ENCODE data around the gene CNOT6L. TPM values are rescaled to one million over a fixed set of nuclear protein-coding genes. Genes with fewer than 3 reads are reported as not detected.

CNOT6L gene
- total RNA-seq, 1 experiment from 2014 or later = 14.5 TPM

DNA sequence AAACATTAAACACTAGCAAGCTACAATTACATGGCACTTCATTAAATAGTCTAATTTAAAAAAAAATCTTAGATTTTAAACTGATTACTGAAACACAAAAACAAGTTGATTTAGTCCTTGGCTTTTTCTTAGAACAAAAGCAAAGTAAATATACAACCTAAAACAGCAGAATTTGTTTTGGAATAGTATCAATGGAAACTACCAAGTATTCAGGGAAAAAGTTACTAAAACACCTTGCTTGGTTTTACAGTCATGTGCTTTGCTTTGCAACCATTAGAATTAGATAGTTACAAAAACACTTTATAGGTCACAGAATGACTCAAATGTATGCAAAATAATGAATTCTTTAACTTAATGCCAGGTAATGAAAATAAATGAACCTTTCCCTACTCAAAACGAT, 105.3 kb downstream of the CNOT6L start:
- H3K4me3 Mint-ChIP-seq = no peak overlapping the region
- DNase-seq = no peak
- Histone ChIP-seq H2AFZ (ENCODE audit: low read length) (no peak overlapping the region), H3K27me3 (ENCODE audit: insufficient read depth, low read length) (no peaks in the 10 kb centered on the region), H3K18ac (ENCODE audit: insufficient read length, low read depth, low read length) (no peak overlapping the region), H3K27ac (ENCODE audit: insufficient read length, low read depth, low read length) (no peak overlapping the region), H2AK5ac (ENCODE audit: insufficient read length, low read length) (no peak overlapping the region), H3K4me2 (ENCODE audit: insufficient read depth, insufficient read length, low read length) (no peak overlapping the region), H2BK15ac (ENCODE audit: low read depth, low read length) (no peak overlapping the region), H2BK5ac (ENCODE audit: insufficient read length, low read length) (no peak overlapping the region), H3K9me3 (ENCODE audit: control insufficient read depth, low read depth, low read length) (no peaks in the 10 kb centered on the region), H3K23me2 (ENCODE audit: insufficient read length, low read depth, low read length, poor library complexity, severe bottlenecking) (no peaks in the 10 kb centered on the region), H3K14ac (ENCODE audit: insufficient read depth, low read length) (no peak overlapping the region), H4K8ac (replicated peaks; ENCODE audit: insufficient read length, low read depth, low read length) (no peak overlapping the region), H3K79me2 (ENCODE audit: insufficient read depth, low read length) (no peaks in the 10 kb centered on the region), H4K5ac (ENCODE audit: insufficient read length, low read depth, low read length) (no peak overlapping the region), H3K79me1 (ENCODE audit: insufficient read depth, low read depth, low read length, poor library complexity, severe bottlenecking) (no peaks in the 10 kb centered on the region), H3T11ph (ENCODE audit: low read length) (no peak overlapping the region), H2BK120ac (ENCODE audit: low read depth, low read length, poor library complexity, severe bottlenecking) (no peak overlapping the region), H2BK20ac (ENCODE audit: low read depth, low read length, poor library complexity, severe bottlenecking) (no peak overlapping the region), H2BK12ac (ENCODE audit: insufficient read length, low read depth, low read length) (no peak overlapping the region), H3K4ac (ENCODE audit: low read depth, low read length) (no peak overlapping the region), H3K9ac (ENCODE audit: extremely low read depth, insufficient read length, low read length) (no peak overlapping the region), H4K91ac (ENCODE audit: insufficient read length, low read depth, low read length) (no peak overlapping the region), H3K56ac (ENCODE audit: insufficient read length, low read depth, low read length) (no peak overlapping the region), H4K20me1 (ENCODE audit: control insufficient read depth, insufficient read depth, insufficient read length) (no peaks in the 10 kb centered on the region), H3K23ac (ENCODE audit: insufficient read length, low read depth, low read length) (no peak overlapping the region), H3K4me1 (ENCODE audit: insufficient read depth, low read length) (peaks cover 7% of the 10 kb centered on the region; the same call in 1 of the 2 replicates)
- H3K36me3 Mint-ChIP-seq (ENCODE audit: insufficient read depth in 1 of 3, low read depth in 3 of 3) = no peaks in the 10 kb centered on the region
- WGBS (ENCODE audit: extremely low coverage, insufficient read length, low lambda C conversion rate) = no CpG with 5 or more reads among the region's 1 CpG
- peaks cover 31 to 40% of the 10 kb centered on the region in 2 experiments for H3K4me1 Mint-ChIP-seq
- no peak for TF ChIP-seq CTCF (conservative IDR thresholded peaks at IDR 0.05)
- H3K9me3 Mint-ChIP-seq = no peaks in the 10 kb centered on the region
- H3K27me3 Mint-ChIP-seq (ENCODE audit: low read depth) = no peaks in the 10 kb centered on the region
- no peak overlapping the region for H3K27ac Mint-ChIP-seq

Measured in H9 (cell line).